Upper lobe of right lung (tissue), 1 donor: ENCODE measurements around the gene SLC9C1. TPM values are rescaled to one million over a fixed set of nuclear protein-coding genes. Genes with fewer than 3 reads are reported as not detected.

Experiments used
- ATAC-seq: fragments of 200-7000 bp; cut with Tn5 transposase; one replicate; pipeline ENCODE4 v1.9.1; 2020; ENCODE audit warnings: mild to moderate bottlenecking, moderate library complexity
- DNase-seq: peaks from one replicate; pipeline ENCODE4 v3.0.0-alpha.2; 2020
- H3K27ac ChIP-seq: fragments of 200-600 bp; one replicate; pipeline ENCODE4 v1.8.0; 2022
- H3K27me3 ChIP-seq: fragments of 200-600 bp; one replicate; pipeline ENCODE4 v1.8.0; 2022; ENCODE audit warnings: mild to moderate bottlenecking
- H3K36me3 ChIP-seq: fragments of 200-600 bp; one replicate; pipeline ENCODE4 v1.8.0; 2022
- H3K4me1 ChIP-seq: fragments of 200-600 bp; one replicate; pipeline ENCODE4 v1.8.0; 2022
- H3K4me3 ChIP-seq: fragments of 200-600 bp; one replicate; pipeline ENCODE4 v1.8.0; 2022; ENCODE audit warnings: mild to moderate bottlenecking
- H3K9me3 ChIP-seq: fragments of 200-600 bp; one replicate; pipeline ENCODE4 v1.8.0; 2022
- intact Hi-C: fragments of 100-400 bp; cut with DNase I; formaldehyde crosslinking; loops from one replicate; pipeline ENCODE4 v1.11.0; 2022
- total RNA-seq: library from RNA; stranded (reverse); fragmentation: NEBNext Ultra II Directional; extraction: Animal tissue kit (Norgen Biotek cat#: 25700); gene quantifications from one replicate; pipeline ENCODE4 v1.2.1, GENCODE V29; 2021
- TF ChIP-seq, protein P1 (sequence below): fragments of 200-600 bp; IDR thresholded peaks from one replicate; pipeline ENCODE4 v1.8.0; 2022; ENCODE audit warnings: antibody characterized with exemption
- donor health status: DM: no; HTN: yes; CAD: no; lungs with severe emphysema.

Gene SLC9C1
- total RNA-seq, 1 donor from 2014 or later, result not detected

GRCh38 chr3:112338021-112338726, 44.2 kb upstream of the SLC9C1 start:
- H3K36me3 ChIP-seq, result no peaks in the 10 kb centered on the region
- DNase-seq (no peak), ATAC-seq (no peak)
- H3K9me3 ChIP-seq, result no peaks in the 10 kb centered on the region
- H3K4me3 ChIP-seq, result no peak overlapping the region
- H3K27me3 ChIP-seq, result no peaks in the 10 kb centered on the region
- intact Hi-C loops, result no loop called here
- TF ChIP-seq, protein P1, sequence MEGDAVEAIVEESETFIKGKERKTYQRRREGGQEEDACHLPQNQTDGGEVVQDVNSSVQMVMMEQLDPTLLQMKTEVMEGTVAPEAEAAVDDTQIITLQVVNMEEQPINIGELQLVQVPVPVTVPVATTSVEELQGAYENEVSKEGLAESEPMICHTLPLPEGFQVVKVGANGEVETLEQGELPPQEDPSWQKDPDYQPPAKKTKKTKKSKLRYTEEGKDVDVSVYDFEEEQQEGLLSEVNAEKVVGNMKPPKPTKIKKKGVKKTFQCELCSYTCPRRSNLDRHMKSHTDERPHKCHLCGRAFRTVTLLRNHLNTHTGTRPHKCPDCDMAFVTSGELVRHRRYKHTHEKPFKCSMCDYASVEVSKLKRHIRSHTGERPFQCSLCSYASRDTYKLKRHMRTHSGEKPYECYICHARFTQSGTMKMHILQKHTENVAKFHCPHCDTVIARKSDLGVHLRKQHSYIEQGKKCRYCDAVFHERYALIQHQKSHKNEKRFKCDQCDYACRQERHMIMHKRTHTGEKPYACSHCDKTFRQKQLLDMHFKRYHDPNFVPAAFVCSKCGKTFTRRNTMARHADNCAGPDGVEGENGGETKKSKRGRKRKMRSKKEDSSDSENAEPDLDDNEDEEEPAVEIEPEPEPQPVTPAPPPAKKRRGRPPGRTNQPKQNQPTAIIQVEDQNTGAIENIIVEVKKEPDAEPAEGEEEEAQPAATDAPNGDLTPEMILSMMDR, result no peak
- no peak overlapping the region for H3K27ac ChIP-seq
- no peaks in the 10 kb centered on the region for H3K4me1 ChIP-seq

DNA sequence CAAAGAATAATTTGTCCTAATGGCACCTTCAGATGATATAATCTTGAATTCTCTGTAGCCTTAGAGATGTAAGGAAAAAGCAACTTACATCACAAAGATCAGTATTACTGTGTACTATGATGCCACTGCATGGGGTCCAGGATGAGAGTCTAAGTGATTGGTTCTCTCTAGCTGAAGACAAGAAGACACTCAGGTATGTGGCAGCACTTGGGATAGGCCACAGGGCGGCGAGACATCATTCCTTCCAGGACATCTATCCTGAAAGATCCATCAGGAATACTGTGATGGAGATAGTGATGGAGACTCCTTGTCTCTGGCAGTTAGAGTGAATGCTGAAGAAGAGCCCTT, 41.4 kb upstream of the SLC9C1 start:
- Histone ChIP-seq H3K27me3 (no peaks in the 10 kb centered on the region), H3K4me1 (peaks cover 6% of the 10 kb centered on the region), H3K4me3 (no peak overlapping the region), H3K9me3 (no peaks in the 10 kb centered on the region), H3K27ac (no peak overlapping the region), H3K36me3 (no peaks in the 10 kb centered on the region)
- ATAC-seq (no peak), DNase-seq (no peak)
- TF ChIP-seq, protein P1, result no peak
- intact Hi-C loops, result no loop called here

DNA sequence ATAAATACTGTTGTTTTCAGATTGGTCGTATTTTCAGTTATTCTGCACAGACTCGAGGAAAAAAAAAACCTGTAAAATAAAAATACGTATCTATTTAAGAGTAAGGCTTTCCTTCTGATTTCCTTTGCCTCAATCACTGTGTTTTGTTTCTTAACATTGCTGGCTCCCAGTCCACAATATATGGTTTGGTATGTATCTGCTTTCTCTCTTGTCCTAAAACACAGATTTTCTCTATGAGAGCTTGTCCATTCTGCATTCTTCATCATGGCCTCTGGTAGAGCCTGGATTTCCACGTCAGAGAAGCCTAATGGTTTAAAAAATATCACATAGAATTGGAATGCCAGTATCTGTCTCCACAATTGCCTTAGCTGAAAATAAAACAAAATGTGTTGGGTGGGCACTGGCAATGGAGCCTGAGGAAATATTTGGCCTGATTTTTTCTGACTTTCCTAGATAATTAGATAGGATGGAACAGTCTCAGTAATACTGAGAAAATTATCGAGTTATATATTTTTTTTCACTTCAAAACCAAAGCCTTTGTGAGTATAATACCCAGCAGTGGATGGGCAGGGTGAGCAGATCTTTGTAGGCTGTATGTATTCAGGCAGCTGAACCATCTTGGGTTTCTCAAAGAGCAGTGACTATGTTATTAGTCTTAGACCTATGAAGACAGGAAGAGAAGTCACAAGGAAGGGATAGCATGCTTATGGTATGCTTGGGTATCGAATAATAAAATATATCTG, 40.8 kb upstream of the SLC9C1 start:
- TF ChIP-seq, protein P1, result no peak
- Histone ChIP-seq H3K27ac (peak overlapping the region; percentile 32), H3K9me3 (no peaks in the 10 kb centered on the region), H3K4me3 (peak overlapping the region; percentile 54), H3K36me3 (no peaks in the 10 kb centered on the region), H3K27me3 (no peaks in the 10 kb centered on the region), H3K4me1 (peaks cover 6% of the 10 kb centered on the region)
- DNase-seq (no peak), ATAC-seq (no peak)
- intact Hi-C loops, result no loop called here

DNA sequence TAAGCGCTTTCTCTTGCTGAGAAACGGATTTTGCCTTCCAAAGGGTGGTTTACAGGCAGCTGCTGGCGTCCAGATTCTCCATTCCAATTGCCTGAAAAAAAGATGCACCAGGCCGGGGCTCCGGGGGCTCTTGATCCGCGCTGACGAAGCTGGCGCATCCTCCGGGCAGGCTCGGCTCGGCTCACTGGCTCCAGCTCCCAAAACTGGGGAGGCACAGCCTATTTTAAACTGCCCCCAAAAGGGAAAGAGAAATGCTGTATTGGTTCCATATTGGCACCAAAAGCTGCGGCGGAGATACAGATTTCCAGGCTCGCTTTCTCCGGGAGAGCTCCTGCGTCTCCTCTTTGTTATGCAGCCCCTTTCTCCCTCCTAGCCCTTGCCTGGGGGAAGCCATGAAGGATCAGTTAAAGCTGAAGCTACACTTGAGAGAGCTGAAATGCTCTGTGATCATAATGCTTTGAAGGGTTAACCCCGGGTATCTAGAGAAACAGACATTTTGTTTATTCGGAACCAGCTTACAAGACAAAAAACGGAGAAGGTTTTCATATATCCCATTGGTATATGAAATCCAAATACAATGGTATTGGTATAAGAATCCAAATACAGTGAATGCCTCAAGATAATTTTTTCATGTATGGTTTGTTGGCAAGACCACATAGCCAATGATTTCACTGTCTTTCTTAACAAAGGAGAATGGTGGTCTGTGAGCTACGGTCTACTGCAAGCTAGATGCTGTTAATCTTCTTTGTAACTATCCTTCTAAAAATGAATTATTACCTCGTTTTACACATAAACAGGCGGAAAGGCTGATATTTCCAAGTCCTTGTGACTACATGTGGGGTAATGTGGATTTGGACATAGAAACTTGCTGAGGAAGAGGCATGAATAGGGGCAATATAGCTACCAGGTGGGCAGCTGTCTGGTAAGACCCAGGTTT, 39.6 kb upstream of the SLC9C1 start:
- H3K27ac ChIP-seq, result peak overlapping the region; percentile 32
- peaks cover 6% of the 10 kb centered on the region for H3K4me1 ChIP-seq
- no peaks in the 10 kb centered on the region for H3K9me3 ChIP-seq
- ATAC-seq (peak; percentile 41), DNase-seq (no peak)
- peak overlapping the region; percentile 54 for H3K4me3 ChIP-seq
- intact Hi-C loops, result no loop called here
- TF ChIP-seq, protein P1, result no peak
- H3K36me3 ChIP-seq, result no peaks in the 10 kb centered on the region
- no peaks in the 10 kb centered on the region for H3K27me3 ChIP-seq

GRCh38 chr3:112333002-112333380, 39.0 kb upstream of the SLC9C1 start, which contains the start of gene CD200:
CD200 (plus strand) TSS chr3:112333156; CDS start chr3:112333213, 57 bp downstream.
- intact Hi-C loops, result no loop called here

More at GRCh38 chr3:112333002-112333380, 39.0 kb upstream of the SLC9C1 start, which contains the start of gene CD200:
- H3K4me1 ChIP-seq, result peaks cover 6% of the 10 kb centered on the region
- H3K27ac ChIP-seq, result peak within 1 kb of the TSS; percentile 32
- ATAC-seq (peak; percentile 89), DNase-seq (peak; percentile 72)
- H3K4me3 ChIP-seq, result peak within 1 kb of the TSS; percentile 54
- TF ChIP-seq, protein P1, result no peak
- H3K27me3 ChIP-seq, result no peaks in the 10 kb centered on the region
- H3K9me3 ChIP-seq, result no peaks in the 10 kb centered on the region
- no peaks in the 10 kb centered on the region for H3K36me3 ChIP-seq
